LHCN-M2 (cell line): ENCODE data around the gene AZIN2. TPM values are rescaled to one million over a fixed set of nuclear protein-coding genes. Genes with fewer than 3 reads are reported as not detected.
A peak's percentile ranks its signal among the peaks of the same experiment; 100 is the strongest.
"Not testable (repeated sequence)": the region's sequence is repeated elsewhere in the genome, so short reads cannot be mapped to it uniquely, and the experiment has no call there.

Source experiments
- DNase-seq: peaks from one replicate; pipeline ENCODE4 v3.0.0-alpha.2; 2012; ENCODE audit warnings: low read depth
- total RNA-seq: library from RNA; depleted of rRNA; stranded (reverse); fragments of >200 nt; gene quantifications from 2 replicates; pipeline ENCODE4 v1.2.3, GENCODE V29; 2014

The AZIN2 gene
- total RNA-seq, 1 experiment from 2014 or later = 5.0 TPM

GRCh38 chr1:33127001-33127823 is 46.3 kb downstream of the AZIN2 start:
- DNase-seq = peak; percentile 99

DNA sequence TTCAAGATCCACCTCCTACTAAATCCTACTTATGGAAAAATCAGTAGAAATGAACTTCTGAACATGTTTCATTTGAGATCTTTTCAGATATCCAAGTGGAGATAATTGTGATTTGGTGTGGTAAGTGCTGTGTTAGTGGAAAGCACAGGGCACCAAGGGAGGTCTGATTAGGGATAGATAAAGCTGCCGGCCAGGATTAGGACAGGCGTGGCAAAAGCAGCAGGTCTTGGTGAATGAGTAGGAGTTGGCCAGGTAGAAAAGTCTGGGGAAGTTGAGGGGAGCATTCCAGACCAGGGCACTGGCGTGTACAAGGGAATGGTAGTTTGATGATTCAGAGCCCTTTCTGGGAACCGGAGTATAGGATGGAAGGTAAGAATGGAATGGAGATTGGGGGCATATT is 47.8 kb downstream of the AZIN2 start:
- no peak for DNase-seq

GRCh38 chr1:33130297-33130696 is 49.3 kb downstream of the AZIN2 start:
- peak; percentile 99 for DNase-seq

DNA sequence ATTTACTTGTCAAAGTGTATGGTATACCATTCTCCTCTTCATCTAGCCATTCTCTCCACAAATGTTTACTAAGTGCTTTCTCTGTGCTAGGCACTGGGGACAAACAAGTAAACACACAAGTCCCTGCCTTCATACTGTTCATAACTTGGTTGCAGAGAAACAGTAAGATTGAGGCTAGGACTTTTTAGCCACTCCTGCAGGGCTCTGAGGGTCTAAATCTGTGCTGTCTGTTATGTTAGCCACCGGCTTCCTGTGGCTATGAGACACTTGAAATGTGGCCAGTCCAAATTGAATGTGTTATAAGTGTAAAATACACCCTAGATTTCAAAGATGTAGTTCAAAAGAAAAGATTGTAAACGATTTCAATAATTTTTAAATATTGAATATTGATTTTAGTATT is 50.2 kb downstream of the AZIN2 start:
- DNase-seq = peak; percentile 51

- DNase-seq = no peak
Measured at GRCh38 chr1:33132549-33132948, 51.6 kb downstream of the AZIN2 start.

- peak; percentile 31 for DNase-seq
Measured at GRCh38 chr1:33133478-33134105, 52.6 kb downstream of the AZIN2 start.

- DNase-seq = not testable (repeated sequence)
Measured at GRCh38 chr1:33136041-33136440, 55.1 kb downstream of the AZIN2 start.

DNA sequence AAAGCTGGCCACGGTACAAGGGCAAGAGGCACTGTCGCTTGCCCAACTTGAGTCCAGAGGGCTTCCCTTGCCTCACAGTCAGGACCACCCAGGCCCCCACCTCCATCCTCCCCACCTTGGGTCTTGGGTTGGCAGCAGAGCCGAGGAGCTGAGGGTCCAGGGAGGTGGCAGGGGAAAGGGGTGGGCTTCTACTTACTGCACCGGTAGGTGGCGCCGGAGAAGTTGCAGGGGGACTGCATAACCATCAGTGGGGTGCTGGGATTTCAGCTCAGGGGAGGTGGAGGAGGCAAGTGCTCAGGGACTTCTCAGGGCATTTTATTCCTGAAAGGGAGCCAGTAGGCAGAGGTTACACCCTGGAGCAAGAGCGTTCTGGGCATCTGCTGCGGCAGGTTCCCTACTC is 56.8 kb downstream of the AZIN2 start:
- DNase-seq = no peak

GRCh38 chr1:33140153-33141149 is 59.5 kb downstream of the AZIN2 start:
- DNase-seq = no peak

DNA sequence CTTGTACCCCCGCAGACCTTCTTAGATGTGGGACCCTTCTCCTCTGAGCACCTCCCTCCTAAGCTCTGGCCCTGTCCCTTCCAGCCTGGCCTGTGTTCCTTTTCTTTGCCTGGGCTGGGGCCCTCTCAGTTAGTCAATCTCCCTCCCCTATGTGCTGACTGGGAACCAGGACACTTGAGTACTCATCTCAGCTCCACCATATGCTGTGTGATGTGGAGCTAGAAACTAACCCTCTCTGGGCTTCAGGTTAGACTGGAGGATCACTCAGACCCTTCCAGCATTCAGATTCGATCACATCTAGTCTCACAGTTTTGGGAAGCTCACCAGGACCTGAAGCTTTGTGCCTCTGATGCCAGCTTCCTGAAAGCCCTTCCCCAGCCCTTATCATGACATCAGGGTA is 60.3 kb downstream of the AZIN2 start:
- no peak for DNase-seq

DNA sequence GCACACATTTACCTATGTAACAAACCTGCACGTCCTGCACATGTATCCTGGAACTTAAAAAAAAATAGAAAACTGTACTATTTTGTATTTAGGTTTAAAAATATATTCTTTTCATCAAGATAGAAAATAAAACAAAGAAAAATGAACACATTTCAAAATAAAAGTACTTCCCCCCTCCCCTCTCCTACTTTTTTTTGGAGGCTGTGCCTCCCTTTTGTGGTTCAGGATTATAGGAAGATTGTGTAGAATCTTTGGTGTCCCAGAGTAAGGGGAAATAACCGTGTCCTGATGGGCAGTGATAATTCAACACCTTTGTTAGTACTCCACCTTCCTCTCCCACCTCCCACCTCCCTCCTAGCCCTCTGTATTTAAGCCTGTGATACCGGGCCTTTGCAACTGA is 60.8 kb downstream of the AZIN2 start:
- DNase-seq = no peak

DNA sequence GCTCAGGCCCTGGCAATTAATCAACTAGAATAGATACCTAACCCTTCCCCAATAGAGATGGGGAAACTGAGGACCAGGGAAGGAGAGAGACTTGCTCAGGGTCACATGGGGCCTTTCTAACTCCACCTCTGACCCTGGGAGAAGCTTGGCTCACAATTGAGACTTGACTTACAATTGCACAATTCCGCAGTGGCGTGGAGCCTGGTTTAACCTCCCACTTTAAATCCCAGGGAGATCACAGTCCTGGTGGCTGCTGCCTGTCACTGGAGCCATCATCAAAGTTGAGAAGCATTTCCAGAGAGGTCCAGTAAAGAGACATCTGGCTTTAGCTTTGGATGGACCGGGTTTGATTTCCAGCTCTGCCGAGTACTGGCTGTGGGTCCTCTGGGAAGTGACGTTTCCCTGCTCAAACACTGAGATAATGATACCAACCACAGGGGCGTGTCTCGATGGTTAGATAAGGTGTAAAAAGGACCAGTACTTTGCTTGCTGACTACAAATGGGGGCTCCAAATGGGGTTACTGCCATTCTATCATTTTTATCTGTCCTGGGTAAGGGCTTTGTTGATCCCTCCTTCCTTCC is 61.6 kb downstream of the AZIN2 start:
- DNase-seq = no peak

DNA sequence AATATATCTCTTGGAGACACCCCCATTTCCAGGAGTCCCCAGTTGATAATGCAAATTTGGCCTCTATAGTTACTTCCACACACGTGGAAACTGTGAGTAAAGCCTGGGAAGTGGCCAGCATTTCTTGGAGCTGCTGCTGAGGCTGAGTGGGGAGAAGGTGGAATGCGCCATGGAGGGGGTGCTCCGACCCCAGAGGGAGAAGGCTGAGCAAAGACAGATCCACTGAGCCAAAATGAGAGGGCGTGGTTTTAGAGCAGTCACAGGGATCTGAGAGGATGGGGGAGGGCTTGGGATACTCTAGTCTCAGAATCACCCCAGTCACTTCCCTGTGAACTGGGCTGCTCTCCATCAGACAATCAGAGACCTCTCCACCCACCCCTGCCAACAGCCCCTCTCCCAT is 62.2 kb downstream of the AZIN2 start:
- no peak for DNase-seq

GRCh38 chr1:33143698-33144097 is 62.7 kb downstream of the AZIN2 start:
- DNase-seq = peak; percentile 27

GRCh38 chr1:33146003-33146402 is 65.0 kb downstream of the AZIN2 start:
- no peak for DNase-seq

GRCh38 chr1:33147275-33147996 is 66.5 kb downstream of the AZIN2 start:
- no peak for DNase-seq

- DNase-seq = peak; percentile 64
Measured at GRCh38 chr1:33147997-33148314, 67.0 kb downstream of the AZIN2 start.

GRCh38 chr1:33148615-33149014 is 67.7 kb downstream of the AZIN2 start:
- DNase-seq = no peak

DNA sequence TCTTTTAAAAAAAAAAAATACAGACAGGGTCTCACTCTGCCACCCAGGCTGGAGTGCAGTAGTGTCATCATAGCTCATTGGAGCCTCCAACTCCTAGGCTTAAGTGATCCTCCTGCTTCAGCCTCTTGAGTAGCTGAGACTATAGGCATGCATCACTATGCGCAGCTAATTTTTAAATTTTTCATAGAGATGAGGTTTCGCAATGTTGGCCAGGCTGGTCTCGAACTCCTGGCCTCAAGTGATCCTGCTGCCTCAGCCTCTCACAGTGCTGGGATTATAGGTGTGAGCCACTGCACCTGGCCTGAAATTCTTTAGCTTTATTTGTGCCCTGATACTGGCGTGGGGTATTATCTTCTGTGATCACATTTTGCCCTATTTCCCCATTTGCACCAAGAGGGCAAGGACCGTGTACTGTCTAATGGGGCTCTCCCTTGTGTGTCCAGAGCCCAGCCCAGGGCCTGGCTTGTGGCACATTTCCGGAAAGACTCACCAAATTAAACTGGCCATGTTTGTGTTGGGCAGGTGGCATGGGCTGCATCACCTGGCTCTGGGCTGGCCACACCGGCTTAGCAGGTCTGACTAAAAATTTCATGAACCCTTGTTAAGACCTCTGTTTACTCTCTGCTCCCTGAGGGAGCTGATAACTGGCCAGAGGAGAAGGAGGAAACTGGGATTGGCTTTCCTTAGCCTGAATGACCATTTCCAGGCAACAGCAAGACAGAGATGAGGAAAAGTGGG is 68.7 kb downstream of the AZIN2 start:
- DNase-seq = no peak

- DNase-seq = no peak
Measured at GRCh38 chr1:33150522-33150921, 69.6 kb downstream of the AZIN2 start.
